ENCODE measurements around the gene FAM234B.

FAM234B gene

GRCh38 chr12:13090054-13090453, 45.9 kb downstream of the FAM234B start:
- FAIRE-seq (no peak), DNase-seq (ENCODE audit: low spot score) (no peak)

DNA sequence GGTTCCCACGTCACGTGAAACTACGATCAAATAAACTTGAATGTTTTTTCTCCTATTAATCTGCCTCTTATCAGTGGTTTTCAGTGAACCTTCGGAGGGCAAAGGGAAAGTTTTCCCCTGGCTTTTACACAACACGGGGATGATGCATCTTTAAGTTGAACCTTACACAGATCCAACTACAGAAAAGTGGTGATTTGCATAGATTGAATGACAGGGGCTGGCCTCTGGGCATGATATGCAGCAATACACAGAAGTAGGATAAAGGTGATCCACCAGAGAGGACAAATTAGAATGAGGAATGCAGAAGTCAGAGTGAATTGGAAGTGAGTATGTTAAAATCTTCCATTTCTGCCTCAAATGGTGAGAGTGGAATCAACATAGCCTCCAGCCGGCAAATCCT, 47.7 kb downstream of the FAM234B start:
- peak; percentile 73 for FAIRE-seq
- no peak for DNase-seq (ENCODE audit: low spot score)

DNA sequence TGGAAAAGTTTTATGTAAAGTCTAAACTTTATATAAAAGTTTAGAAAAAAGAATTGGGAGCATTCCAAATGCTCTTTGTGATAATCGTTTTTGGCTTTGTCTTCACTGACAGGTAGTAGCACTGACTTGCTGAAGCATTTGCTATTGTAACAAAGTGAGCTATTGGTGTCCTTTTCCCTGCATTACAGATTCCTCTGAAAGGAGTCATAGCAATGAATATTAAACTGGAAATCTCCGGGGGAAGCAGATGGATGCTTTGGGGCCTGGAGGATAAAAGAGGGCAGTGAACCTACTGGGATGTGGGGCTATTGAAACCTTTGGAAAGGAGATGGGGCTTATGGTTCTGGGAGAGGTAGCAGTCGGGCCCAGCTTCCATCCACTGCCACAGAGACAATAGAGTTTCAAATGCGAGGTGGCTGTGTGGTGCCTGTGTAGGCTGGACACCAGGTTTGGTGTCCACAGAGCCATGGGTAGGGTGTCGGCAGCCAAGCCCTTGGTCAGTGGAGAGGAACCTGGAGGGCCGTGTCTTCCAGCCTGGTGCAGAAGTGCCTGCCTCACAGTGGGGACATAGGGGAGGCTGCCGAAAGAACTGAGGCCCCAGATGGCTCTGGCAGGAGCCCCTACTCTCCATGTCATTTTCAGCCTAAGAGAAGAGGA, 49.1 kb downstream of the FAM234B start:
- FAIRE-seq (no peak), DNase-seq (ENCODE audit: low spot score) (peak; percentile 44)

DNA sequence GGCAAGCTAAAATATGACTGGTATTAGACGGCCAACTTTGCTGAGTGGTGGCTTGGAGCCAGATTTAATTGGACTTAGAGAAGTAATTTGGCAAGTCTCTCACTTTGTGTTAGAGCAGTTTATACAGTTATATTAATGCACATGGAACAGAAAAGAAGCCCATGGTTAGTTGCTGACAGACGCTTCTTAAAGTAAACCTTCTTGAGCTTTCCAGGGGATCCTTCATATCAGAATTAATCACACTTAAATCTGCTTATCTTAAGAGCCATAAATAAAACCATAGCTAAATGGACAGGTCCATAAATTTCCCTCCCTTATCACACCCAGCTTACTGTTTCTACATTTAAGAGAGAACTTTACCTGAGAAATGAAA, 49.7 kb downstream of the FAM234B start:
- no peak for DNase-seq (ENCODE audit: low spot score)

GRCh38 chr12:13094367-13094766, 50.2 kb downstream of the FAM234B start:
- FAIRE-seq: no peak
- DNase-seq (ENCODE audit: low spot score): peak; percentile 62

More for the DNA sequence above, 49.7 kb downstream of the FAM234B start:
- FAIRE-seq: no peak

DNA sequence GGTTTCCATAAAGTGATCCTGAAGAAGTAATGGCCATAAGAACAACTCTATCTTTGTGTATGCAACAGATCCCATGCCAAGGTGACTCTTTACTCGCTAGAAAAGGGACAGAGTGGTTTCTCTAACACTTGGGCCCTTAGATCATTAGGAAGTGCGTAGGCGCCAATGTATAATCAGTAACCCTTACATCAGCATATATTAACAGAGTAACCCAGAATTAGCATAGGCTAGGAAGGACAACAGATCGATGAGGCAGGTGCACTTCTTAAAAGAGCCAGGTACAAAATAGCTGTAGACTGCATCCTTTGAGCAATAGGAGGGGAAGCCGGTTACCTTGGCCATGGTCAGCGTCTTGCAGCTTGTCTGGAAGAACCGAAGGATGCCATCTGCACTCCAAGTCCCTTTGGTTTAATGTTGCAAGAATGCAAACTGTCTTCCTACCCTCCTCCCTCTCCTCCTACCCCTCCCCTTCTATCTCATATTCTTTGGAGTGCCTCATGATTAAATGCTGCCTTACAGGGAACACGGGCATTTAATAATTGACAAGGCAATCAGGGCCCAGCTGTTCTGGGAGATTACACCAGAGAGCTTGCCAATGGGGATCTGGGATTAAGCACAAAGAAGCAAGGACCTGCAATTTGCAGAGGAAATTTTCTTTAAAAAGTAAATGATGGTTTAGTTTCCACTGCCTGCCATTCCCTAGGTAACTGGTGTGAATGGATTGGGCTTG, 51.2 kb downstream of the FAM234B start:
- DNase-seq (ENCODE audit: low spot score) (no peak), FAIRE-seq (no peak)

GRCh38 chr12:13097491-13098011, 53.4 kb downstream of the FAM234B start:
- no peak for FAIRE-seq
- peak; percentile 37 for DNase-seq (ENCODE audit: low spot score)

DNA sequence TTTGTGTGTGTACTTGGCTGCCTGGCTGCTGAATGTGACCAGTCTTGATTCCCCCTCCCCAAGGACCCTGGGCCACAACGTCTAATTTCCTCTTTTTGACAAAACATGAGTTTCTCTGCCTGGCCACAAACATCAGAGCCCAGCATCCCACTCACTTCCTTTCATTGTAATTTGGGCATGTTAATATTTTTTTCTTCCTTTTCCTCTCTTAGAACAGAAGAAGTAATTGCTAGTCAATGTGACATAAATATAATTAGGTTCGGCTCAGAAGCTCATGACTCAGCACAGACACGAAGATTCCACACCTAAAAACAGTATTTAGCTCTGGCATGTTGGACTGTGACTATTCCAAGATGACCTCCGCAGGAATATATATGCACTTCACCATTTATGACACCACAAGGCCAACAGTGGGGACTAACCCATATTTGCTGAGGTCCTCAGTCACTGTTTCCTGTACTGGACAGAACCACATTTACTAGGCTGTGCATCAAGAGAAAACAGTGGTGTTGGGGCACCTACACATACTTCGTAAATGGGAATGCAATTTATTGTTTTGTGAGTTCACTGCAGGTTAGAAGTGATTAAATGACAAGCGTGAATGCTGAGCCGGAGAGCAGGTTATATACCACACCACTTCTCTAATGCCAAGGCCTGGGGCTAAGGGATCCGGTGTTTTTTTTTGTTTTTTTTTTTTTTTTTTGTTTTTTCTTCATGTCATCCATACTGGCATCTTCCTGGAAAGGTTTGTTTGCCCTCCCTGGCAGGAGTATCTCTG, 55.1 kb downstream of the FAM234B start:
- FAIRE-seq: peak; percentile 67
- no peak for DNase-seq (ENCODE audit: low spot score)

DNA sequence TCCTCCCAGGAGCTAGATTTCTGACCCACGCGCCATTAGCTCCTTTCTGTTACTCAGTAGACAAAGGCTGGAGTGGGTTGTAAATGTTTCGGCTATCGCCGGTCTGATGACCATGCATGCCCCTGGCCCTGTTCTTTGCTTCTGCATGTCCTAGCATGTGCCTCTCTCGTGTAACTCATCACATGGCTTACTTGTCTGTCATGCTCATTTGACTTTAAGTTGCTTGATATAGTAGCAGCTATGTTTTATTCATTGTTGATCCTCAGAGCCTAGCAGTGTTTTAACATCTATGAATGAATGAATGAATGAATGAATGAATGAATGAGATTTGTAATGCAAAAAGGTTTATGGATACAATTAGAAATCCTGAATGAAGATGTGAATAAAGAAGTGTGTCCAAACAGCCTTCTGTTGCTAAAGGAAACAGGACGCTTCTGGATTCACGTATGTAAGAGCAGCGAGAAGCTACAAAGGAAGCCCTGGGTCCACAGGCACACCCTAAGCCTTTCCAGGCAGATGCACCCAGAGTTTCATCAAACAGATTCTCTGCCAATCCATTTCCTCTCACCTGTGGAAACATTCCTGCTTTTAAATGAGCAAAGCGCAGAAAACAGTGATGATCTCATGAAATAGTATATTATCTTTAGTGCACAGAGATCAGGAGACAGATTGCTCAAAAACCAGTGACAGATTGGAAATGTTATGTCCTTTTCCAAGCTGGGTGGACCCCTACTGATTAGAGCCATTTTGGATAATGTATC, 55.8 kb downstream of the FAM234B start:
- peak; percentile 80 for FAIRE-seq

GRCh38 chr12:13100605-13100881, 56.4 kb downstream of the FAM234B start:
- peak; percentile 17 for FAIRE-seq
- DNase-seq (ENCODE audit: low spot score): no peak

More for the DNA sequence above, 55.8 kb downstream of the FAM234B start:
- no peak for DNase-seq (ENCODE audit: low spot score)

DNA sequence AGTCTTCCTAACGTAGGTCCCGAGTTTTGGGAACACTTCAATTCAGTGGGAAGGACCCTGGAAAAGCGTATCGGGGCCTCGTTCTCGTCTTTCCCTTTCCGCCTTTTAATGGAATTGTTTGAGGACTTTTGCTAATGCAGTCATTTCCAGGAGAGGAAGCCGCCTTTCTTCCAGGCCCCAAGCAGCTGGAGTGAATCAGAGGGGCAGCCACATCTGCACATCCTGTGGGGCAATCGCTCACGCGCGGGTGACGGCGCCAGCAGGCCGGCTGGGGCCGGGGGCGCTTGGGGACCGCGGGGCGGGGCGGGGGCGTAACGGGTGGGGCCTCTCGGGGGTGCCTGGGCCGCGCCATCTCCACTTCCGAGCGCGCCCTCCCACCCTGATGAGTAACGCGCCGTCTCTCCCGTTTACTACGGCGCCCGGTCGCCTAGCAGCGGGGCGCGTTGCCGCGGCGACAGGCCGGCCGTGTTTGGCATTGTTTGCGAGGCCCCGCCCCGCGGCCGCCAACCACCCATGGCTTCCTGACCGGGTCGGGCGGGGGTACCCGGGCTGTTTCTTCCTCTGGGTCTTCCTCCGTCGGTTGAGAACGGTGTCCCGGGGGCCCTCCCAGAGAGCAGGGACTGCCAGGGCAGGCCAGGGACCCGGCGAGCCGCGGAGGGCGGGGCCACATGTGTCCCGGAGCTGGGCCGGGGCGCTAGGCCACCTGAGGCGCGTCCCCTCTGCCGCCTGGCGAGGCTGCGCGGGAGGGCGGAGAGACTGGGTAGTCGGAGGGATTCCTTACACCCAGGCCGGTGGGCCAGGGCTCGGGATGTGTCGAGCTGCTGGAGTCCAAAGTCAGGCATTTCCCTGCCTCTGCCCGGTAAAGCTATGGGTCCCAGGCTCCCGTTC, 56.9 kb downstream of the FAM234B start:
- peak; percentile 97 for DNase-seq (ENCODE audit: low spot score)
- FAIRE-seq: peak; percentile 93

DNA sequence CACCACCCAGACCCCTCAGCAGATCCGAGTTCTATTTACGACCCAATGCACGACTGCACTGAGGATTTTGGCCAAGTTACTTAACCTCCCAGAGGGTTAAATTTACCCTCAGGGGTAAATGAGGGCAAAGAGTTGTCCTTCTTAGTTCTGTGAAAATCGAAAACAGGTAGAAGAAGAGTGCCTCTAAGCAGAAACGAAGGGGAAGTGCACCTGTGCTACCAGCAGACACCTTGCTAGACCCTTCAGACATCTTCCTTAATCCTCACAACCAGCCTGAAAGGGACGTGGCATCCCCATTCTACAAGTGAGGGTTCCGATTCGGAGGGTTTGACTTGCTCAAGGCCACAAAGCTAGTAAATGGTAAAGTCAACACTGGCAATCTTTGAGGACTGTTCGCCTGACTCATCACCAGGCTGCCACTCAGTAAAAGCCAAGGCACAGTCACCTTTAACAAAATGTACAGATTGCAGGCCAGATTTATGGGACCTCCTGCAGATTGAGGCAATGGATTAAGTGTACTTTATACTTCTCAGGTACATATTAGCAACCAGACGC, 57.7 kb downstream of the FAM234B start:
- DNase-seq (ENCODE audit: low spot score) (peak; percentile 49), FAIRE-seq (peak; percentile 88)

GRCh38 chr12:13102461-13103195, 58.4 kb downstream of the FAM234B start:
- peak; percentile 48 for FAIRE-seq
- DNase-seq (ENCODE audit: low spot score): no peak

DNA sequence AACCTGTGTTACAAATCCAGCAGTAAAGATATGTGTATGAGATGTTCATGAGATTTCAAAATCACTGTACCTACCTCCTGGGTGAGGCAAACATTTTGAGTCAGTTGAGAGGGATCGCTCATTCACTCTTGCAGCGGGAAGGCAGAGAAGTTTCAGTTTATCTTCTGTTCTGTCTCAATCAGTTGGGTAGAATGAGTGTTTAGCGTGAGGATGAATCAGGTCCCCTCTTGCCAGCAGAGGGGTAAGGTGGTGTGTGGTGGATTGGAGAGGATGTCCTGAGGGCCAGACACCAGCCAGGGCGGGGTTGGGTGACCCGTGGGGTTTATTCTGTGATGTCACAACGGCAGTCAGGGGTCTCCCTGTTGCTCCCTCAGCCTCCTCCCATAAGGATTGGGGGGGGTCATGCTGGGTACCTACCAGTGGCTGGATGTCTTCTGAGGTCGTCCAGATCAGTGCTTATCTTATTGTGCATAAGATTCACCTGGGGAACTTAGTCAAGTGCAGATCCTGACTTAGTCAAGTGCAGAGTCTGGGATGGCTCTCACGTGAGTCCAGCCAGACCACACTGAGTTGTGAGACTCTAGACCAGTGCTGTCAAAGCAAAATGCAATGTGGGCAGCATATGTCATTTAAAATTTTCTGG, 59.3 kb downstream of the FAM234B start, which contains the start of gene GSG1:
TSS of gene GSG1 (minus strand) at position 277 of the 643 bp plus-strand sequence. CDS start at position 122, 155 bp downstream.
- DNase-seq (ENCODE audit: low spot score): no peak
- peak; percentile 66 for FAIRE-seq

DNA sequence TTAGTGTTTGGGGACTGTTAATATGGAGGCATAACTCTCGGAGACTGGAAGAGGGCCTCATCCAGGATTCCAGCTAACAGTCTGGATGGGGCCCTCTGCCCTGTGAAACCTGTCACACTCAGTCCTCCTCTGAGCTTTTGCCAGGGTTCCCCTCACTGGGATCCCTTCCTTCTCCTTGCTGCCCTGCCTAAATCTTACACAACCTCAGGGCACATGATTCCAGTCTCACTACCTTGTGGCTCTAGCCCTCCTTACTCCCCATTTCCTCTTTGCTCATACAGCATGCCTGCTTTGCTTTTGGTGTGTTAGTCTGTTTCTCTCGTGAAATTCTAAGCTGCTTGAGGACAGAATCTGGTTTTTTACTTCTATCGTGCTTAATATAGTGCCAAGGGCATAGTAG, 60.2 kb downstream of the FAM234B start:
- FAIRE-seq (peak; percentile 71), DNase-seq (ENCODE audit: low spot score) (no peak)

DNA sequence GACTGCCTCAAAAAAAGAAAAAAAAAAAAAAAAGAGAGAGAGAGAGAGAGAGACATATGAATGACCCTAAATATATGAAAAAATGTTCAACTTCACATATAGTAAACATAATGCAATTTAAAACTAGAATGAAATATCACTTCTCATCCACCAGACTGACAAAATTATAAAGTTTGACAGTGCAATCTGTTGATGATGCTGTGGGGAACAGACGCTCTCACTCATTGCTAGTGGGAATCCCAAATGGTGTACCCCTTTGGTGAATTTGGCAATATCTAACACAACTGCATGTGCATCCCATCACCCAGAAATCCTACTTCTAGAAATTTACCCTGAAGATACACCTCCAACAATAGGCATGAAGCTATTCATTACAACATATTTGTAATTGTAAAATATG, 61.6 kb downstream of the FAM234B start:
- FAIRE-seq (no peak), DNase-seq (ENCODE audit: low spot score) (no peak)

DNA sequence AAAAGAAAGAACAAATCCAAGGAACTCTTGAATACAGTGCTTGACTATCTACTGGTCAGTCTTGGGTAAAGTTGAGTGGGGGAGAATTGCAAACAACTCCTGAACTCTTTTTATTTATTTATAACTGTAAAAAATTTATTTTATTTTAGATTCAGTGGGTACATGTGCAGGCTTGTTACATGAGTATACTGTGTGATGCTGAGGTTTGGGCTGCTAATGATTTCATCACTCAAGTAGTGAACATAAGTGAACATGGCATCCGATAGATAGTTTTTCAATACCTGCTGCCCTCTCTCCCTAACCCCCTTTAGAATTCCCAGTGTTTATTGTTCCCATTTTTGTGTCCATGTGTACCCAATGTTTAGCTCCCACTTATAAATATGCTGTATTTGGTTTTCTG, 62.5 kb downstream of the FAM234B start:
- DNase-seq (ENCODE audit: low spot score): no peak
- FAIRE-seq: no peak

DNA sequence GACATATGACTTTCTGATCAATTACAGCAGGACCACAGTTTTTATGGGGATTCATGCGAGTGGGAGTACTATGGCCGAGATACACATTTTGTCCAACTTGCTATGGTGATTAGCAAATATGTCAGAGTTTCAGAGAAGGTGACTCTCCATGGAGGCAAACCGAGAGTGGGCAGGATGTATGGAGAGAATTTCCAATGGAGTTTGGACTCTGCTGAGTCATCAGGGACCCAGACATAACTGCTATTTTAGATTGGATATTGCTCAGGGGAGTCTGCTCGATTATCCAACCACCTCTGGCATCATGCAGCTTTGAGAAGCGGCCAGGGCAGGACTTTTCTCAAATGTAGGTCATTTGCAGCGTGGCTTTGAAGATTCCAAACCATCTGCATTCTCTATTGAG, 68.8 kb downstream of the FAM234B start:
- FAIRE-seq: peak; percentile 68
- DNase-seq (ENCODE audit: low spot score): no peak

All from urothelium cell line (cell line).